Esophagus squamous epithelium (tissue), 4 donors: Measurements from ENCODE around the gene KCNJ6.

Source experiments
- CTCF ChIP-seq, 6 experiments: fragments of 450-650 bp in 4 of 6; fragments of 200-600 bp in 2 of 6; sonication (generic) in 2 of 6; IDR thresholded peaks; one replicate each; pipeline ENCODE4 v1.5.1; 2016 to 2019; ENCODE audit warnings: antibody characterized with exemption in 6 of 6, mild to moderate bottlenecking in 4 of 6, moderate library complexity in 4 of 6
- POLR2A ChIP-seq, 4 donors: fragments of 450-650 bp; IDR thresholded peaks; one replicate each; pipeline ENCODE4 v1.6.1; 2017; ENCODE audit warnings: antibody characterized with exemption in 4 of 4, mild to moderate bottlenecking in 4 of 4, moderate library complexity in 3 of 4

- TF ChIP-seq CTCF (IDR thresholded peaks at IDR 0.05) (no peak), POLR2A (IDR thresholded peaks at IDR 0.05) (no peak)
These were observed 284.7 kb downstream of the KCNJ6 start for GRCh38 chr21:37631319-37632117.
